ENCODE measurements around the gene ADAMTS15.

ADAMTS15 gene

DNA sequence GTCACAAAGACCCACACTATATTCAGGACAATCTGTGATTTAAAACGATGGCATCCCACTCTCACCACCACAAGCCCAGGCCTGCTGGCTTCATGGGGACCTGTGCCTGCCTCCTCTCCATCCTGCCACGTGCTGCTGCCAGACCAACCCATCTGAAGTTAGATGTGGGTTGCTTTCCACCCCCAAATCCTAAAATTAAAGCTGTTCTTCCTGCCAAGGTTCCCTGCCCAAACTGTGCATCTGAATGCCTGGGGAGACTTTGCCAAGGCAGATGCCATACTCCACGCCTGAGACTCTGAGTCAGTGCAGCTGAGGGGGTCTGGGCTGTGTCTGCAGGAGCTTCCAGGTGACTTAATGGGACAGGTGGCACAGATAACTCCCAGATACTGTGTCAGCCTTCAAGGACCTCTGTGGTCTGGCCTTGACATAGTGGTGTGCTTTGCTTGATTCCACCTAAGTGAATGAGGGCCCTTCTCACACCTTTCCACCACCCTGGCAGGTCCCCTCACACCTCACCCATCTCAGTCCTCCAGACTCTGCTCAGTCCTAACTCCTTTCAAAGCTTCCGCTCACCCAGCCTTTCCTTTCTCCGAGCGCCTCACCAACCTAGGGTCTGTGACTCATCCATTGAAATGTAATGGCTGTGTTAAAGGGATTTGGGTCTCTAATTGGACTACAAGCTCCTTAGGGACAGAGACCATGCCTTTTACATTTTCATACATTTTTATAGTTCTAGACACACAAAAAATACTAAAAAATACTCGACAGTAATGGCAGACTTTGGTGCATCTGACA is 38.7 kb upstream of the ADAMTS15 start:
- no peaks in the 10 kb centered on the region for H3K36me3 ChIP-seq (ENCODE audit: insufficient read depth, low read length)
- no peak overlapping the region for H3K4me3 ChIP-seq (ENCODE audit: low read length)
- H3K9me3 ChIP-seq (ENCODE audit: low read length), result no peaks in the 10 kb centered on the region
- H2AFZ ChIP-seq (ENCODE audit: low read depth, low read length), result no peak overlapping the region
- H3K27me3 ChIP-seq (ENCODE audit: insufficient read depth, low read length), result peaks cover 24% of the 10 kb centered on the region
- no peaks in the 10 kb centered on the region for H3K4me1 ChIP-seq (ENCODE audit: insufficient read depth, low read length)

DNA sequence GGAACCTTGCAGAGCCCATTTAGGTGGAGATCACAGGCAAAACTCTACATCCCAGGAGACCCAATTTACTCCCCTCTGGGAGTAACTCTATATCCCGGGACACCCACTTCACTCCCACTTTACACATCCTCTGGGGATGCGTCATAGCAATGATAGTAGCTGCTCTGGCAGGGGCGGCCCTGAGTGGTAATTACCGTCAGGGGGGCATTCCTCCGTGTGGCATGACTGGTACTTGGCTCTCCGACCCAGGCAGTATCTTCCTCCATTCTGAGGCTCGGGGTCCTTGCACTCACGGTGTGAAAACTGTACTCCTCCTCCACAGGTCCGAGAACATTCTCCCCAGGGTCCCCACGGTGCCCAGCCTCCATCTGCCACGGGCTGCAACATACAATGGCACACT is 37.2 kb upstream of the ADAMTS15 start:
- Histone ChIP-seq H3K9me3 (ENCODE audit: low read length) (no peaks in the 10 kb centered on the region), H2AFZ (ENCODE audit: low read depth, low read length) (no peak overlapping the region), H3K4me3 (ENCODE audit: low read length) (no peak overlapping the region), H3K4me1 (ENCODE audit: insufficient read depth, low read length) (no peaks in the 10 kb centered on the region), H3K36me3 (ENCODE audit: insufficient read depth, low read length) (no peaks in the 10 kb centered on the region), H3K27me3 (ENCODE audit: insufficient read depth, low read length) (peaks cover 26% of the 10 kb centered on the region)

DNA sequence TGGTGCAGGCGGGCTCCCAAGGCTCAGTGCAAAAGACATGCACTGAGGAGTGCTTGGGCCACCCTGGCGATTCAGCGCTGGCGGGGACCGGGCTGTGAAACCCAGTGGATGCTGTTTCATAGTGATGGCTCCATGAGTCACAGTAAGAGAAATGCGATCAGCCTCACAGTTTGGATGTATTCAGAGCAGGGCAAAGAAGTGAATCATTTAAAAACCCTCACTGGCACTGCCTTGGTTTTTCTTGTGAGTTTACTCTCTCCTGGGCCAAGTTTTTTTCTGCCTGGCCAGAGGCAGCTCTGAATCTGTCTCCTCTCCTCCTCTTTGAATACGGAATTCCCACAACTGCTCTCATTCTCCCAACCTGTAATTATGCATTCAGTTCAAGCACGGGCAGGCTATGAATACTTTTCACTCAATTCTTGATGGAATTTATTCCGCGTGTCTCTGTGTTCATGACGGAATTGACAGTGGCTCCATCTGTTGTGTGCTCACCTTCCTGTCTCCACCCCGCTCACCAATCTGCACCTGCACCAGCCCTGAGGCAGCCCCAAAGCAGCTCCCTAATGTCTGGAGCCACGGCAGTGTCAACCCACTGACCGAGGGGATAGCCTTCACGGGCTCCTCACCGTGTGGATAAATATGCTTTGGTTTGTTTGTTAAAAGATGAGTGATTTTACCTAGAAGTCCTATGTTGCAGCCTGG is 34.9 kb upstream of the ADAMTS15 start:
- Histone ChIP-seq H3K36me3 (ENCODE audit: insufficient read depth, low read length) (no peaks in the 10 kb centered on the region), H3K27me3 (ENCODE audit: insufficient read depth, low read length) (peaks cover 23% of the 10 kb centered on the region), H2AFZ (ENCODE audit: low read depth, low read length) (no peak overlapping the region), H3K4me1 (ENCODE audit: insufficient read depth, low read length) (peaks cover 5% of the 10 kb centered on the region), H3K4me3 (ENCODE audit: low read length) (no peak overlapping the region), H3K9me3 (ENCODE audit: low read length) (no peaks in the 10 kb centered on the region)

DNA sequence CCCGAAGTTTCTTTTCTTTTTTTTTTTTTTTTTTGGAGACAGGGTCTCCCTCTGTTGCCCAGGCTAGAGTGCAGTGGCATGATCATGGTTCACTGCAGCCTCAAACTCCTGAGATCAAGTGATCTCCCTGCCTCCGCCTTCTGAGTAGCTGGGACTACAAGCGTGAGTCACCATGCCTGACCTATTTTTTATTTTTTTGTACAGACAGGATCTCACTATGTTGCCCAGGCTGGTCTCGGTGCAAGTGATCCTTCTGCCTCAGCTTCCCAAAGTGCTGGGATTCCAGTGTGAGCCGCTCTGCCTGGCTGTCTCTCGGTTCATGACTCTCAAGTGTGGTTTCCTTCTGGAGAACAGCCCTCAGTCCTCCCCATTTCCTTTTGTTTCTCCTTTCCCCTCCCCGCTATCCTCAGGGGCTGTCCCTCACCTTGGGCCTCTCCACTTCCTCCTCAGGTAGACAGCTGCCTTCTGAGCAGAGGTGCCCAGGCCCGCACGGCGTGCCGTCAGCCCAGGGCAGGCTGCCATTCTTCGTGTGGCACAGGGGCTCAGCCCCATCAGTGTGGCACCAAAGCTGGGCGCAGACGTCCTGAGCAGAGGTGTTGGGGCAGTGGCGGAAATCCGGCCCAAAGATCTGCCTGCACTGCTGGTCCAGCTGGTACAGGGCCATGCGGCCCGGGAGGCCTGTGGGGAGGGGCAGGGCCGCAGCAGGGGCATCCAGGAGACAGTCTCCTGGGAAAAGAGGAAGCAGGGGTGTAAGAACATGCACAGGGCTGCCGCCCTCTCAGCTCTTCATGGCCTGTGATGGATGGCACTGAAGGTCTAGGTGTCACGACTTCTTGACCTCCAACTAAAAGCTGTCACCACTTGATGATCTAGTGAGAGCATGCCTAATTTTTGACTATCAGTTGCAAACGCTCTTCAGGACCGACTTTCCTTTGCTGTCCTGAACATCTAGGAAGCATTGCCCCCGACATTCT is 34.1 kb upstream of the ADAMTS15 start:
- Histone ChIP-seq H3K9me3 (ENCODE audit: low read length) (no peaks in the 10 kb centered on the region), H3K27me3 (ENCODE audit: insufficient read depth, low read length) (peaks cover 20% of the 10 kb centered on the region)

DNA sequence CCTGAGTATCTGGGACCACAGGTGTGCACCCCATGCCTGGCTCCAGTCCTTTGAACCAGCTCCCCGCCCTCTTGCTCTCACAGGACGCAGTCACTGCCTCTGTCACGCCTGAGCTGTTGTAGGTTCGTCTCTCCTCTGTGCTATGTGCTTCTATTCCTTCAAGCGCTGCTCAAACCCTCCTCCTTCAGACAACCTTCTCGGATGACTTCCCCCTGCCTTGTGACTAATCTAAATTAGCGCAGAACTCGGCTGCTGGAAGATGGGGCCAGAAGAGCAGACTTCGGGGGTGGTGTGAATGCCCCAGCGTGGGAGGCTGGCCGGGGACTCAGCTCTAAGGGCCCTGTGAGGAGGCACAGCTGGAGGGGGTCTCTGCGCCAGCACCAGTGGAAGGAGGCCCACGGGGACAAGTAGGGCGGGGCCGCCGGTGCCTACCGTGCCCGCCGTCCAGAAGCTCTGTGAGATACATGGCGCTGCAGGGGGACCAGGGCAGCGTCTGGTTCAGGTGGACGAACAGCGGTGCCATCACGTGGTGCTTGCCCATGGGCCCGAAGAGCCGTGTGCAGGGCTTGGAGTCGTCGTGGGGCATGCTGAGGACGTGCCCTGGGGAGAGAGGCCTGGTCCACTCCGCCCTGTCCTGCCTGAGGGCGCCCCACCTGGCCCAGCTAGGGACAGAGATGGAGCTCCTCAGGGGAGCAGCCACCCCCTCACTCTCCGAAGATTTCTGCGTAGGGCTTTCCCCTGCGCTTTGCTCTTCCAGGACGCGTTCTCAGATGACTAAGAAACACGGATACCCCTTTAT is 32.5 kb upstream of the ADAMTS15 start:
- Histone ChIP-seq H3K27me3 (ENCODE audit: insufficient read depth, low read length) (peaks cover 18% of the 10 kb centered on the region), H3K36me3 (ENCODE audit: insufficient read depth, low read length) (no peaks in the 10 kb centered on the region), H3K4me3 (ENCODE audit: low read length) (no peak overlapping the region), H3K4me1 (ENCODE audit: insufficient read depth, low read length) (peaks cover 5% of the 10 kb centered on the region), H2AFZ (ENCODE audit: low read depth, low read length) (no peak overlapping the region), H3K9me3 (ENCODE audit: low read length) (no peaks in the 10 kb centered on the region)

More for the DNA sequence above, 34.1 kb upstream of the ADAMTS15 start:
- Histone ChIP-seq H3K4me1 (ENCODE audit: insufficient read depth, low read length) (peaks cover 5% of the 10 kb centered on the region), H3K4me3 (ENCODE audit: low read length) (no peak overlapping the region), H3K36me3 (ENCODE audit: insufficient read depth, low read length) (no peaks in the 10 kb centered on the region), H2AFZ (ENCODE audit: low read depth, low read length) (no peak overlapping the region)

DNA sequence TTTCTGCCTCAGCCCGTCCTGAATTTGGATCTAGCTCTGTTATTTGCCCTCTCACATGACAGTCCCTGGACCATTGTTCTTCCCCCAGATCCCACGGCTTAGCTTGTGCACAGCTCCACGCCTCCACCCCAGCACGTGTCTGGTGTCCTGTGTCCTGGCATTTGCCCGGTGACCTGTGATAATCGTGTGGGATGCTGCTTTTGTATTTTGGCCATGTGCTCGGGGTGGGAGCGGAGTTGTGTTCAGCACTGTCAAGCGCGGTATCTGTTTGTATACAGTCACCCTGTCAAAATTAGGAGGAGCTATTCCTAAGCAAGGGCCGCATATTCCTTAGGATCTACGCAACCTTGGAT is 31.9 kb upstream of the ADAMTS15 start:
- Histone ChIP-seq H3K27me3 (ENCODE audit: insufficient read depth, low read length) (peaks cover 23% of the 10 kb centered on the region), H3K4me3 (ENCODE audit: low read length) (no peak overlapping the region), H3K4me1 (ENCODE audit: insufficient read depth, low read length) (peaks cover 5% of the 10 kb centered on the region), H3K36me3 (ENCODE audit: insufficient read depth, low read length) (no peaks in the 10 kb centered on the region), H2AFZ (ENCODE audit: low read depth, low read length) (no peak overlapping the region), H3K9me3 (ENCODE audit: low read length) (no peaks in the 10 kb centered on the region)

DNA sequence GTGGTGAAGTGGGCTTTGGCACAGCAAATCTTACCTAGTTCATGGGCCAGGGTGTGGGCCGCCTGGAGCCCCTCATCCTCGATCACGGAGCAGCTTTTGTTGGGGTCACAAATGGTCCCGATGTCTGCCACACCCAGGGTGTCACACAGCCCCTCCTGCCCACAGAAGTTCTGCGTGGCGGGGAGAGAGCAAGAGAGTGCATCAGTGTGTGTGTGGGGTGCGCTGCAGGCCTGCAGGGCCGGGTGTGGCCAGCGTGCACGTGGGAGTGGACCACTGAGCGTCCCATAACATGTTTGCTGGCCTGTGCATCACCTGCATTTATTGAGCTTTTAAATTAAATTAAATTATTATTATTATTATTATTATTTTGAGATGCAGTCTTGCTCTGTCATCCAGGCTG is 31.5 kb upstream of the ADAMTS15 start:
- Histone ChIP-seq H2AFZ (ENCODE audit: low read depth, low read length) (no peak overlapping the region), H3K27me3 (ENCODE audit: insufficient read depth, low read length) (peaks cover 27% of the 10 kb centered on the region), H3K4me3 (ENCODE audit: low read length) (no peak overlapping the region), H3K36me3 (ENCODE audit: insufficient read depth, low read length) (no peaks in the 10 kb centered on the region), H3K9me3 (ENCODE audit: low read length) (no peaks in the 10 kb centered on the region), H3K4me1 (ENCODE audit: insufficient read depth, low read length) (peaks cover 5% of the 10 kb centered on the region)

DNA sequence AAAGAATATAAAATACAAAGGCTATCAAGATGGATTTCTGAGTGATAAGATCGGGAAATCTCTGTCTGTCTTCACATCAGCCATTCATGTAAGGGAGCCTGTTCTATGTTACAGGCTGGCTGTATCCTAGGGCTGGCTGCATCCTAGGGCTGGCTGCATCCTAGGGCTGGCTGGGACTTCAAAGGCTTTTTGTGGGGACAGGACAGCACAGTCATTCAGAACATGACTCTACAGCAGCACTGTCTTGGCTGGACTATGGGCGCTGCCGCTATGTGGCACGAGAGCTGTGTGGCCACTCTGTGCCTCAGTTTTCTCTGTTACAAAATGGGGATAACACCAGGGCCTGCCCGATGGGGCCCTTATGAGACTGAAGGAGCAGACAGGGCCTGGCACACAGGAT is 30.2 kb upstream of the ADAMTS15 start:
- Histone ChIP-seq H3K4me1 (ENCODE audit: insufficient read depth, low read length) (peaks cover 5% of the 10 kb centered on the region), H2AFZ (ENCODE audit: low read depth, low read length) (no peak overlapping the region), H3K4me3 (ENCODE audit: low read length) (no peak overlapping the region), H3K36me3 (ENCODE audit: insufficient read depth, low read length) (no peaks in the 10 kb centered on the region), H3K9me3 (ENCODE audit: low read length) (no peaks in the 10 kb centered on the region), H3K27me3 (ENCODE audit: insufficient read depth, low read length) (peaks cover 35% of the 10 kb centered on the region)

DNA sequence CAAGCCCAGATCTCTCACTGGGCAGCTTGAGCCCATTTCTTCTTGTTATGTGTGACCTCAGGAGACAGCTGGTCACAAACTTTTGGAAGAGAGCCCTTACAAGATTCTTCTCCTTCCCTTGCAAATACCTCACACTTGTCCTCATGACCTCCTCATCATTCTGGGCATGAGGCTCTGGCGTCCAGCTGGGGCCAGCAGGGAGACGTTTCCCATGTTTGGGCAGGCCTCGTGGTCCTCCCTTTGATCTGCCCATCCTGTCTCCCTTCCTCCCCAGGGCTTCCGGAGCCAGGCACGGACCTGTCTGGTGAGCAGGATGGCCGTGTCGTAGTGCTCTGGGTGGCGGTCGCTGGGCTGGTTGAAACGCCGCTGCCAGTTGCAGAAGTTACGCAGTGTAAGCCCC is 29.7 kb upstream of the ADAMTS15 start:
- Histone ChIP-seq H3K4me3 (ENCODE audit: low read length) (no peak overlapping the region), H3K9me3 (ENCODE audit: low read length) (no peaks in the 10 kb centered on the region), H2AFZ (ENCODE audit: low read depth, low read length) (no peak overlapping the region), H3K36me3 (ENCODE audit: insufficient read depth, low read length) (no peaks in the 10 kb centered on the region), H3K27me3 (ENCODE audit: insufficient read depth, low read length) (peaks cover 40% of the 10 kb centered on the region), H3K4me1 (ENCODE audit: insufficient read depth, low read length) (peaks cover 5% of the 10 kb centered on the region)

DNA sequence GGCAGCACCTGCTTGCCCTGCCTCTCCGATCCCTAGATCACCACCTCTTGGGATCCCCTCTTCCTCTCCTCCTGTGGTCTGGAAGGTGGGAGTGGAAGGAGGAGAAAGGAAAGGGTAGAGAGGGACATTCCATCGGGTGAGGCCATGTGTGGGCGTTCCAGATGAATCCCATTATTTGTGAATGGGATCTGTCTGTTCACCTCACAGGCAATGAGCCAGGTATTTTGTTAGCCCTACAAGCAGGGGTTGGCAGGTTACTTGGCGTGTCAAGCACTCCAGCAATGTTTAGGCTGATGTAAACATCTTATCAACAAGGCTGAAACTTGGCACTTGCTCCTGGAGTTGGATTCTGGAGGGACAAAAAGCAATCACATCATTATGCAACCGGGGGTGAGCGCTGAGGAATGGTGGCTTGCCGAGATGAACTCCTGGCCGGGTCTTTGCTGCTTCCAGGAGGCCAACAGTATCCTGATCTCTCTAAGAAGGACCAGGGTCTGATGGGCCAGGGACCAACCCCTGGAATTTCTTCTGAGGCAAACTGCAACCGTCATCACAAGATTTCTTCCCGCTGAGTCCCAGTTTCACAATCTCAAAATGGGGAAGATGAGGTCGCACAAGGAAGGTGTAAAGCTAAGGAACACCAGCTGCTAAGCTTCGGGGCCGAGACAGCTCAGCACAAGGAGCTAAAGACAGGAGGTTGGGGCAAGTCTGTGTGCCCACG is 27.8 kb upstream of the ADAMTS15 start:
- Histone ChIP-seq H3K9me3 (ENCODE audit: low read length) (no peaks in the 10 kb centered on the region), H3K27me3 (ENCODE audit: insufficient read depth, low read length) (peaks cover 49% of the 10 kb centered on the region), H3K36me3 (ENCODE audit: insufficient read depth, low read length) (no peaks in the 10 kb centered on the region)

DNA sequence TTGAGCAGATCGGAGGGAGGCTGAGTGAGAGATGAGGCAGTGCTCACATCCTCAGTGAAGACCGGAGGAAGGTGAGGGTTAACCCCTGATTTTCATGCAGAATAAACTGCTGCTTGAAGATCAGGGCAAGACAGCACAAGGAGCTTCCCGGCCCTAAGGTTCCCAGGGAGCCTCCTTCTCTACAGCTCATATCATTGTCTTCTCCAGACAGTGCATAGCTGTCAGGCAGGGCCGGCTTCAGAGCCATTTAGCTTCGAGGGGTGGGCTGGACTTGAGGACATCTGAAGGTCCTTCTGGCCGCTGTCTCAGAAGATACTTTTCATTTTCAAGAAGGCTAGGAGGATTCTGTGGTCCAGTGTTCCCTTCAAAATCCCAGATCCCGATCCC is 27.3 kb upstream of the ADAMTS15 start:
- Histone ChIP-seq H3K27me3 (ENCODE audit: insufficient read depth, low read length) (peaks cover 54% of the 10 kb centered on the region), H3K4me1 (ENCODE audit: insufficient read depth, low read length) (peaks cover 5% of the 10 kb centered on the region), H2AFZ (ENCODE audit: low read depth, low read length) (no peak overlapping the region), H3K36me3 (ENCODE audit: insufficient read depth, low read length) (no peaks in the 10 kb centered on the region), H3K4me3 (ENCODE audit: low read length) (no peak overlapping the region), H3K9me3 (ENCODE audit: low read length) (no peaks in the 10 kb centered on the region)

More for the DNA sequence above, 27.8 kb upstream of the ADAMTS15 start:
- Histone ChIP-seq H3K4me1 (ENCODE audit: insufficient read depth, low read length) (peaks cover 5% of the 10 kb centered on the region), H3K4me3 (ENCODE audit: low read length) (no peak overlapping the region), H2AFZ (ENCODE audit: low read depth, low read length) (no peak overlapping the region)

DNA sequence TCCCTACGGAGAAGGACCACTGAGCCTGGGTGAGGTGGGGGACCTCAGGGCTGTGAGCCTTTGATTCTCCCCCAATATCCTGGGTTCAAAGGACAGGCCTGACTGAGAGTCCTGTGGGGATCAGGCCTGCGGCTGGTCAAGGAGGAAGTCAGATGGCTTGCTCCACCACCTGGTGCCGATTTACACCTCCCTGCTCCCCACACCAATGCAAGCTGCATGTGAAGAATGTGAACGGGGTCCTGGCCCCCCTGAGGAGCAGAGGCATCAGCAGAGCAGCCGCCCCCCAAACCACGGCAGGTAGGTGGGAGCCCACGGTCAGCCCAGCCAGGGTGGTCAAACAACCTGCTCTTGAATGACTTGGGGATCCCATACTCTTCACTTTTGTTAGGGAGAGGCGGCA is 26.7 kb upstream of the ADAMTS15 start:
- Histone ChIP-seq H3K4me3 (ENCODE audit: low read length) (no peak overlapping the region), H3K9me3 (ENCODE audit: low read length) (no peaks in the 10 kb centered on the region), H3K36me3 (ENCODE audit: insufficient read depth, low read length) (no peaks in the 10 kb centered on the region), H2AFZ (ENCODE audit: low read depth, low read length) (no peak overlapping the region), H3K27me3 (ENCODE audit: insufficient read depth, low read length) (peaks cover 60% of the 10 kb centered on the region), H3K4me1 (ENCODE audit: insufficient read depth, low read length) (peaks cover under 1% of the 10 kb centered on the region)

Data from neuron (in vitro differentiated cells).